Fibroblast of lung (primary cell): ENCODE measurements around the gene TTK.

Experiments used
- CTCF ChIP-seq, 2 donors: IDR thresholded peaks in 1 of 2; conservative IDR thresholded peaks in 1 of 2; 1 replicate in 1 of 2; 2 replicates in 1 of 2; pipeline ENCODE4 v1.5.1; 2011 to 2012; ENCODE audit warnings: low read length in 2 of 2, control low read depth in 1 of 2, inconsistent platforms in 1 of 2, low read depth in 1 of 2, mild to moderate bottlenecking in 1 of 2
- EZH2 ChIP-seq: IDR thresholded peaks from 2 replicates; pipeline ENCODE4 v1.5.1; 2012; ENCODE audit warnings: low read length, control low read depth, mild to moderate bottlenecking; ENCODE audit errors: missing control alignments

- TF ChIP-seq EZH2 (no peak), CTCF (conservative IDR thresholded peaks at IDR 0.05 in 1 of 2, IDR thresholded peaks at IDR 0.05 in 1 of 2; ENCODE audit: low read depth in 1 of 2, low read length in 2 of 2) (no peak)
Measured at GRCh38 chr6:79971193-79971592, 33.3 kb upstream of the TTK start.
